Gastroesophageal sphincter (tissue), 3 donors: Measurements from ENCODE around the gene HOXB4.

ENCODE experiments used
- CTCF ChIP-seq, 4 experiments: fragments of 200-600 bp in 2 of 4; fragments of 450-650 bp in 2 of 4; sonication (generic) in 1 of 4; IDR thresholded peaks; one replicate each; pipeline ENCODE4 v1.5.1; 2017 to 2019; ENCODE audit warnings: antibody characterized with exemption in 4 of 4, mild to moderate bottlenecking in 2 of 4, moderate library complexity in 2 of 4
- EP300 ChIP-seq: sonication (generic); formaldehyde crosslinking; IDR thresholded peaks from one replicate; pipeline ENCODE4 v1.6.1; 2017; ENCODE audit warnings: antibody characterized with exemption, mild to moderate bottlenecking
- POLR2A ChIP-seq, 2 donors: fragments of 450-650 bp; IDR thresholded peaks; one replicate each; pipeline ENCODE4 v1.6.1; 2017; ENCODE audit warnings: antibody characterized with exemption in 2 of 2, mild to moderate bottlenecking in 2 of 2, moderate library complexity in 1 of 2
- POLR2AphosphoS5 ChIP-seq: sonication (generic); formaldehyde crosslinking; IDR thresholded peaks from one replicate; pipeline ENCODE4 v1.6.1; 2017; ENCODE audit warnings: antibody characterized with exemption

GRCh38 chr17:48553190-48553547, 25.0 kb downstream of the HOXB4 start:
- TF ChIP-seq EP300 (no peak), CTCF (IDR thresholded peaks at IDR 0.05) (no peak), POLR2AphosphoS5 (no peak), POLR2A (IDR thresholded peaks at IDR 0.05) (no peak)
